Stomach (tissue), 9 donors: ENCODE results near the gene OR14I1. TPM values are rescaled to one million over a fixed set of nuclear protein-coding genes. Genes with fewer than 3 reads are reported as not detected.
"Not testable (repeated sequence)": the region's sequence is repeated elsewhere in the genome, so short reads cannot be mapped to it uniquely, and the experiment has no call there.

Source experiments
- DNase-seq, 2 donors: peaks; one replicate each; pipeline versions ENCODE4 v3.0.0 to v3.0.0-alpha.2; 2013 to 2019
- H3K27ac ChIP-seq, 5 donors: fragments of 200-600 bp in 4 of 5; sonication (generic) in 4 of 5; one replicate each; pipeline ENCODE4 v1.5.1; 2013 to 2019; ENCODE audit warnings: mild to moderate bottlenecking in 1 of 5, moderate library complexity in 1 of 5
- H3K27me3 ChIP-seq, 3 donors: fragments of 200-600 bp; sonication (generic); one replicate each; pipeline ENCODE4 v1.5.1; 2017 to 2019; ENCODE audit warnings: mixed run types in 1 of 3
- H3K36me3 ChIP-seq, 4 donors: fragments of 200-600 bp; sonication (generic); 1 replicate in 3 of 4; 2 replicates in 1 of 4; pipeline ENCODE4 v1.5.1; 2016 to 2019
- H3K4me1 ChIP-seq, 4 donors: fragments of 200-600 bp; sonication (generic); one replicate each; pipeline ENCODE4 v1.5.1; 2016 to 2019
- H3K4me3 ChIP-seq, 4 donors: fragments of 200-600 bp; sonication (generic) in 3 of 4; one replicate each; pipeline ENCODE4 v1.5.1; 2016 to 2019; ENCODE audit warnings: mild to moderate bottlenecking in 1 of 4
- H3K9me3 ChIP-seq, 4 donors: fragments of 200-600 bp; sonication (generic); one replicate each; pipeline ENCODE4 v1.5.1; 2016 to 2019
- WGBS, 5 donors: extraction: QIAGEN DNeasy Blood & Tissue Kit in 3 of 5; methylation state at CpG; one replicate each; pipeline versions ENCODE4 v1.1.5 to v1.1.7; 2013 to 2018; 5-methylcytosine and 5-hydroxymethylcytosine counted together
- intact Hi-C: fragments of 100-400 bp; cut with DNase I; formaldehyde crosslinking; loops from one replicate; pipeline ENCODE4 v1.15.1; 2023; ENCODE audit warnings: low total_unique reads
- polyA plus RNA-seq, 3 donors: library from polyadenylated mRNA; stranded (reverse); fragments of 200-250 nt; gene quantifications; one replicate each; pipeline ENCODE4 v1.2.3, GENCODE V29; 2013
- small RNA-seq, 4 donors: library from RNA; depleted of rRNA; stranded (forward); fragments of <200 nt; gene quantifications; one replicate each; pipeline ENCODE3, GENCODE V24; 2016
- total RNA-seq, 5 donors: library from RNA; depleted of rRNA; stranded (reverse); fragments of >200 nt; gene quantifications; one replicate each; pipeline versions ENCODE4 v1.1.0 to v1.2.3, GENCODE V29; 2014 to 2016
- donor health status: healthy with polysubstance abuse.
- donor health status: Bipolar disorder and iron deficiency.
- donor health status: healthy.

OR14I1 gene
- total and polyA plus RNA-seq, 8 donors: not detected

GRCh38 chr1:248656797-248657196 lies 45.8 kb downstream of the OR14I1 start:
- intact Hi-C loops, H3K36me3 ChIP-seq, H3K4me3 ChIP-seq, DNase-seq, H3K27ac ChIP-seq, H3K9me3 ChIP-seq, H3K27me3 ChIP-seq, H3K4me1 ChIP-seq: not testable (repeated sequence)
- WGBS, 5 donors: 60 to 88% (median 86%) methylated on average over 1 to 6 of the region's 6 CpGs

GRCh38 chr1:248655354-248655753 lies 47.2 kb downstream of the OR14I1 start, which contains the start of gene OR2T27:
Gene OR2T27 (minus strand): TSS chr1:248655528. CDS start chr1:248650884, 4,644 bp downstream.
- H3K4me3 ChIP-seq, intact Hi-C loops, DNase-seq, H3K9me3 ChIP-seq, H3K36me3 ChIP-seq, H3K27me3 ChIP-seq, H3K4me1 ChIP-seq, H3K27ac ChIP-seq: not testable (repeated sequence)
- WGBS, 5 donors: 75 to 88% methylated on average over 1 to 2 of the region's 3 CpGs; no CpG with 5 or more reads in 3 of the 5 donors

Small RNA genes within 50 kb of the gene (small RNA-seq; reads per million reads assigned to genes)
- 0 reads per million in 4 donors for gene AHCYP8

Other genes starting within 250 kb of the OR14I1 start
- not detected for gene OR2T3, start 229.4 kb downstream of the OR14I1 start, total RNA-seq
- gene OR2T3, start 229.4 kb downstream of the OR14I1 start, polyA plus RNA-seq: not detected
- not detected for gene OR2T5, start 214.2 kb downstream of the OR14I1 start, total RNA-seq
- not detected for gene OR2T5, start 214.2 kb downstream of the OR14I1 start, polyA plus RNA-seq
- not detected for gene OR2G6, start 194.7 kb downstream of the OR14I1 start, total RNA-seq
- gene OR2G6, start 194.7 kb downstream of the OR14I1 start, polyA plus RNA-seq: not detected
- gene OR2T29, start 140.0 kb downstream of the OR14I1 start, total RNA-seq: not detected
- not detected for gene OR2T29, start 140.0 kb downstream of the OR14I1 start, polyA plus RNA-seq
- not detected for gene OR2T34, start 128.0 kb downstream of the OR14I1 start, total RNA-seq
- not detected for gene OR2T34, start 128.0 kb downstream of the OR14I1 start, polyA plus RNA-seq
- gene OR2T10, start 105.1 kb downstream of the OR14I1 start, total RNA-seq: not detected
- gene OR2T10, start 105.1 kb downstream of the OR14I1 start, polyA plus RNA-seq: not detected
- not detected for gene OR2T11, start 67.7 kb downstream of the OR14I1 start, total RNA-seq
- not detected for gene OR2T11, start 67.7 kb downstream of the OR14I1 start, polyA plus RNA-seq
- gene OR2T35, start 57.5 kb downstream of the OR14I1 start, total RNA-seq: not detected
- not detected for gene OR2T35, start 57.5 kb downstream of the OR14I1 start, polyA plus RNA-seq
- gene OR2T27, start 47.2 kb downstream of the OR14I1 start, total RNA-seq: not detected
- not detected for gene OR2T27, start 47.2 kb downstream of the OR14I1 start, polyA plus RNA-seq
- gene LYPD8, start 53.0 kb upstream of the OR14I1 start, total RNA-seq: 10 to 100 TPM in 1 of 5 donors, not detected in 4; 48.4 TPM
- gene LYPD8, start 53.0 kb upstream of the OR14I1 start, polyA plus RNA-seq: 1 to 10 TPM in 1 of 3 donors, not detected in 2; 1.1 TPM
- 10 to 100 TPM; 11.6 to 20.0 (median 14.9) TPM for gene SH3BP5L, start 123.1 kb upstream of the OR14I1 start, total RNA-seq
- 10 to 100 TPM in 2 of 3 donors, 1 to 10 TPM in 1; 9.6 to 13.6 (median 10.6) TPM for gene SH3BP5L, start 123.1 kb upstream of the OR14I1 start, polyA plus RNA-seq
- gene ZNF672, start 135.5 kb upstream of the OR14I1 start, total RNA-seq: 100 to 1,000 TPM in 1 of 5 donors, 10 to 100 TPM in 4; 17.1 to 142 (median 57.8) TPM
- gene ZNF672, start 135.5 kb upstream of the OR14I1 start, polyA plus RNA-seq: 10 to 100 TPM; 13.0 to 18.0 (median 17.1) TPM
- gene ZNF692, start 156.3 kb upstream of the OR14I1 start, total RNA-seq: 100 to 1,000 TPM in 2 of 5 donors, 10 to 100 TPM in 2, 1 to 10 TPM in 1; 8.4 to 120 (median 87.5) TPM
- 10 to 100 TPM; 28.4 to 98.0 (median 44.9) TPM for gene ZNF692, start 156.3 kb upstream of the OR14I1 start, polyA plus RNA-seq
- gene PGBD2, start 203.5 kb upstream of the OR14I1 start, total RNA-seq: 10 to 100 TPM in 1 of 5 donors, 1 to 10 TPM in 4; 1.8 to 12.5 (median 5.9) TPM
- 1 to 10 TPM; 2.1 to 5.6 (median 2.4) TPM for gene PGBD2, start 203.5 kb upstream of the OR14I1 start, polyA plus RNA-seq